H1 (cell line): Measurements from ENCODE around the gene OGFOD3. TPM values are rescaled to one million over a fixed set of nuclear protein-coding genes. Genes with fewer than 3 reads are reported as not detected.

Source experiments
- YY1 ChIP-seq: IDR thresholded peaks from 2 replicates; pipeline ENCODE4 v1.6.1; 2011; ENCODE audit warnings: low read depth, mild to moderate bottlenecking, low read length
- polyA plus RNA-seq, 7 experiments: library from polyadenylated mRNA; depleted of rRNA in 3 of 7; stranded (reverse) in 5 of 7; unstranded in 2 of 7; fragments of >200 nt in 5 of 7; fragments of 200-250 nt in 2 of 7; gene quantifications; 1 replicate in 5 of 7; 2 replicates in 1 of 7; 4 replicates in 1 of 7; pipeline versions ENCODE4 v1.2.1 to v1.2.3, GENCODE V29; 2011 to 2013; ENCODE audit warnings: missing spikeins in 2 of 7, mixed read lengths in 2 of 7
- total RNA-seq: library from RNA; stranded (reverse); fragmentation: NEBNext Ultra II Directional; extraction: Animal tissue kit (Norgen Biotek cat#: 25700); gene quantifications from 2 replicates; pipeline ENCODE4 v1.2.1, GENCODE V29; 2021

Gene OGFOD3
- total and polyA plus RNA-seq, 2 of the 8 experiments (the other 6 are each of a cell fraction or from before 2014, with no cell fraction given), result 21.1 to 21.8 TPM

- TF ChIP-seq YY1, result no peak
These were observed 8.2 kb downstream of the OGFOD3 start (continued) for GRCh38 chr17:82410014-82410716.
